ENCODE results near the gene TBC1D23. TPM values are rescaled to one million over a fixed set of nuclear protein-coding genes. Genes with fewer than 3 reads are reported as not detected.

TBC1D23 gene
- total and polyA plus RNA-seq, 9 of the 15 experiments (the other 6 are each of a cell fraction or from before 2014, with no cell fraction given), result 23.4 to 85.8 (median 43.7) TPM

DNA sequence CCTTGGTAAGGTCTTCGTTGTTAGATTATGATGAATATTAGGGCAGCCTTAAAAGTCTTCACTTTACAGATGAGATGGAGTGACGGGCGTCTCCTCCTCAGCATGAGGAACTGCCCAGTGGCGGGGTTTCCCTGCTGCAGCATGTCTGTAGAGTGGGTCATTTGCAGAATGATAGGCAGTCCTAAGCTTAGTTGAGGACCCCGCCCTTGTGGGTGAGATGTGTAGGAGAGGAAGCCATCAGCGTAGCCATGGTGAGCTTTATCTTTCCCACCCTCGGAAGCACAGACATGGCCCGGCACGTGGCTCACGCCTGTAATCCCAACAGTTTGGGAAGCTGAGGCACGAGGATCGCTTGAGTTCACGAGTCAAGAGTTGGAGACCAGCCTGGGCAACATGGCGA lies 74.6 kb downstream of the TBC1D23 start (continued):
- TF ChIP-seq, protein P1, sequence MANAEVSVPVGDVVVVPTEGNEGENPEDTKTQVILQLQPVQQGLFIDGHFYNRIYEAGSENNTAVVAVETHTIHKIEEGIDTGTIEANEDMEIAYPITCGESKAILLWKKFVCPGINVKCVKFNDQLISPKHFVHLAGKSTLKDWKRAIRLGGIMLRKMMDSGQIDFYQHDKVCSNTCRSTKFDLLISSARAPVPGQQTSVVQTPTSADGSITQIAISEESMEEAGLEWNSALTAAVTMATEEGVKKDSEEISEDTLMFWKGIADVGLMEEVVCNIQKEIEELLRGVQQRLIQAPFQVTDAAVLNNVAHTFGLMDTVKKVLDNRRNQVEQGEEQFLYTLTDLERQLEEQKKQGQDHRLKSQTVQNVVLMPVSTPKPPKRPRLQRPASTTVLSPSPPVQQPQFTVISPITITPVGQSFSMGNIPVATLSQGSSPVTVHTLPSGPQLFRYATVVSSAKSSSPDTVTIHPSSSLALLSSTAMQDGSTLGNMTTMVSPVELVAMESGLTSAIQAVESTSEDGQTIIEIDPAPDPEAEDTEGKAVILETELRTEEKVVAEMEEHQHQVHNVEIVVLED (CRISPR knock-in tag; IDR thresholded peaks at IDR 0.05), result no peak
- TF ChIP-seq PHTF2 (CRISPR knock-in tag; IDR thresholded peaks at IDR 0.05), result no peak
- TF ChIP-seq MTA1 (IDR thresholded peaks at IDR 0.05; ENCODE audit: borderline replicate concordance), result no peak
- TF ChIP-seq ETS2 (tag; IDR thresholded peaks at IDR 0.05; ENCODE audit: borderline replicate concordance, poor library complexity, severe bottlenecking), result no peak
- no peak for TF ChIP-seq STAG1 (CRISPR knock-in tag; IDR thresholded peaks at IDR 0.05; ENCODE audit: borderline replicate concordance)
- no peak for TF ChIP-seq ZNF766 (CRISPR knock-in tag; conservative IDR thresholded peaks at IDR 0.05)
- TF ChIP-seq RFX7 (CRISPR knock-in tag; IDR thresholded peaks at IDR 0.05), result no peak
- TF ChIP-seq, protein P2, sequence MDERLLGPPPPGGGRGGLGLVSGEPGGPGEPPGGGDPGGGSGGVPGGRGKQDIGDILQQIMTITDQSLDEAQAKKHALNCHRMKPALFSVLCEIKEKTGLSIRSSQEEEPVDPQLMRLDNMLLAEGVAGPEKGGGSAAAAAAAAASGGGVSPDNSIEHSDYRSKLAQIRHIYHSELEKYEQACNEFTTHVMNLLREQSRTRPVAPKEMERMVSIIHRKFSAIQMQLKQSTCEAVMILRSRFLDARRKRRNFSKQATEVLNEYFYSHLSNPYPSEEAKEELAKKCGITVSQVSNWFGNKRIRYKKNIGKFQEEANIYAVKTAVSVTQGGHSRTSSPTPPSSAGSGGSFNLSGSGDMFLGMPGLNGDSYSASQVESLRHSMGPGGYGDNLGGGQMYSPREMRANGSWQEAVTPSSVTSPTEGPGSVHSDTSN (CRISPR knock-in tag; IDR thresholded peaks at IDR 0.05; ENCODE audit: low read depth), result no peak
- TF ChIP-seq, protein P2 (tag; conservative IDR thresholded peaks at IDR 0.05; ENCODE audit: low read depth), result peak; percentile 29; the same call in 1 of the 2 replicates
- TF ChIP-seq HNRNPH1 (optimal IDR thresholded peaks at IDR 0.05; ENCODE audit: low read depth, low read length), result no peak
- no peak for TF ChIP-seq TRIM28 (IDR thresholded peaks at IDR 0.05)
- TF ChIP-seq ZNF57 (CRISPR knock-in tag; IDR thresholded peaks at IDR 0.05), result no peak
- no peak for TF ChIP-seq BACH1 (tag; IDR thresholded peaks at IDR 0.05)
- TF ChIP-seq, protein P3, sequence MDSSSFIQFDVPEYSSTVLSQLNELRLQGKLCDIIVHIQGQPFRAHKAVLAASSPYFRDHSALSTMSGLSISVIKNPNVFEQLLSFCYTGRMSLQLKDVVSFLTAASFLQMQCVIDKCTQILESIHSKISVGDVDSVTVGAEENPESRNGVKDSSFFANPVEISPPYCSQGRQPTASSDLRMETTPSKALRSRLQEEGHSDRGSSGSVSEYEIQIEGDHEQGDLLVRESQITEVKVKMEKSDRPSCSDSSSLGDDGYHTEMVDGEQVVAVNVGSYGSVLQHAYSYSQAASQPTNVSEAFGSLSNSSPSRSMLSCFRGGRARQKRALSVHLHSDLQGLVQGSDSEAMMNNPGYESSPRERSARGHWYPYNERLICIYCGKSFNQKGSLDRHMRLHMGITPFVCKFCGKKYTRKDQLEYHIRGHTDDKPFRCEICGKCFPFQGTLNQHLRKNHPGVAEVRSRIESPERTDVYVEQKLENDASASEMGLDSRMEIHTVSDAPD (CRISPR knock-in tag; IDR thresholded peaks at IDR 0.05), result no peak
- TF ChIP-seq ERF (CRISPR knock-in tag; IDR thresholded peaks at IDR 0.05), result no peak
- TF ChIP-seq, protein P4, sequence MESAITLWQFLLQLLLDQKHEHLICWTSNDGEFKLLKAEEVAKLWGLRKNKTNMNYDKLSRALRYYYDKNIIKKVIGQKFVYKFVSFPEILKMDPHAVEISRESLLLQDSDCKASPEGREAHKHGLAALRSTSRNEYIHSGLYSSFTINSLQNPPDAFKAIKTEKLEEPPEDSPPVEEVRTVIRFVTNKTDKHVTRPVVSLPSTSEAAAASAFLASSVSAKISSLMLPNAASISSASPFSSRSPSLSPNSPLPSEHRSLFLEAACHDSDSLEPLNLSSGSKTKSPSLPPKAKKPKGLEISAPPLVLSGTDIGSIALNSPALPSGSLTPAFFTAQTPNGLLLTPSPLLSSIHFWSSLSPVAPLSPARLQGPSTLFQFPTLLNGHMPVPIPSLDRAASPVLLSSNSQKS (CRISPR knock-in tag; IDR thresholded peaks at IDR 0.05), result no peak
- TF ChIP-seq BHLHE40 (IDR thresholded peaks at IDR 0.05; ENCODE audit: low read length), result peak; percentile 91
- TF ChIP-seq, protein P5, sequence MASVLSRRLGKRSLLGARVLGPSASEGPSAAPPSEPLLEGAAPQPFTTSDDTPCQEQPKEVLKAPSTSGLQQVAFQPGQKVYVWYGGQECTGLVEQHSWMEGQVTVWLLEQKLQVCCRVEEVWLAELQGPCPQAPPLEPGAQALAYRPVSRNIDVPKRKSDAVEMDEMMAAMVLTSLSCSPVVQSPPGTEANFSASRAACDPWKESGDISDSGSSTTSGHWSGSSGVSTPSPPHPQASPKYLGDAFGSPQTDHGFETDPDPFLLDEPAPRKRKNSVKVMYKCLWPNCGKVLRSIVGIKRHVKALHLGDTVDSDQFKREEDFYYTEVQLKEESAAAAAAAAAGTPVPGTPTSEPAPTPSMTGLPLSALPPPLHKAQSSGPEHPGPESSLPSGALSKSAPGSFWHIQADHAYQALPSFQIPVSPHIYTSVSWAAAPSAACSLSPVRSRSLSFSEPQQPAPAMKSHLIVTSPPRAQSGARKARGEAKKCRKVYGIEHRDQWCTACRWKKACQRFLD (CRISPR knock-in tag; IDR thresholded peaks at IDR 0.05), result no peak
- TF ChIP-seq KAT2B (IDR thresholded peaks at IDR 0.05; ENCODE audit: low read depth, low read length), result no peak
- no peak for TF ChIP-seq MED1 (CRISPR knock-in tag; IDR thresholded peaks at IDR 0.05; ENCODE audit: borderline replicate concordance)
- TF ChIP-seq SMAD1 (IDR thresholded peaks at IDR 0.05; ENCODE audit: low read depth, low read length, partially characterized antibody), result no peak
- TF ChIP-seq ARID2 (IDR thresholded peaks at IDR 0.05), result no peak
- TF ChIP-seq ZNF121 (CRISPR knock-in tag; conservative IDR thresholded peaks at IDR 0.05), result no peak

All from K562 (cell line).